Endothelial cell of umbilical vein (primary cell): Measurements from ENCODE around the gene LAMA5.

Source experiments
- EZH2 ChIP-seq: IDR thresholded peaks from 2 replicates; pipeline ENCODE4 v1.6.1; 2012; ENCODE audit warnings: borderline replicate concordance, low read depth, mild to moderate bottlenecking, moderate library complexity, low read length, inconsistent platforms; ENCODE audit not compliant: severe bottlenecking
- JUN ChIP-seq: IDR thresholded peaks from 2 replicates; pipeline ENCODE4 v1.6.1; 2011; ENCODE audit warnings: borderline replicate concordance, low read depth; ENCODE audit not compliant: insufficient read length, insufficient read depth
- POLR2A ChIP-seq: IDR thresholded peaks from 2 replicates; pipeline ENCODE4 v1.6.1; 2012; ENCODE audit warnings: low read depth, mild to moderate bottlenecking, control low read depth, low read length
- TF ChIP-seq, protein P1 (sequence below), 2 donors: IDR thresholded peaks; 1 replicate in 1 of 2; 2 replicates in 1 of 2; pipeline ENCODE4 v1.5.1; 2011; ENCODE audit warnings: low read length in 2 of 2, mild to moderate bottlenecking in 2 of 2, moderate library complexity in 2 of 2, control low read depth in 1 of 2, inconsistent platforms in 1 of 2, low read depth in 1 of 2; ENCODE audit not compliant: insufficient read depth in 1 of 2; ENCODE audit errors: extremely low read depth in 1 of 2

DNA sequence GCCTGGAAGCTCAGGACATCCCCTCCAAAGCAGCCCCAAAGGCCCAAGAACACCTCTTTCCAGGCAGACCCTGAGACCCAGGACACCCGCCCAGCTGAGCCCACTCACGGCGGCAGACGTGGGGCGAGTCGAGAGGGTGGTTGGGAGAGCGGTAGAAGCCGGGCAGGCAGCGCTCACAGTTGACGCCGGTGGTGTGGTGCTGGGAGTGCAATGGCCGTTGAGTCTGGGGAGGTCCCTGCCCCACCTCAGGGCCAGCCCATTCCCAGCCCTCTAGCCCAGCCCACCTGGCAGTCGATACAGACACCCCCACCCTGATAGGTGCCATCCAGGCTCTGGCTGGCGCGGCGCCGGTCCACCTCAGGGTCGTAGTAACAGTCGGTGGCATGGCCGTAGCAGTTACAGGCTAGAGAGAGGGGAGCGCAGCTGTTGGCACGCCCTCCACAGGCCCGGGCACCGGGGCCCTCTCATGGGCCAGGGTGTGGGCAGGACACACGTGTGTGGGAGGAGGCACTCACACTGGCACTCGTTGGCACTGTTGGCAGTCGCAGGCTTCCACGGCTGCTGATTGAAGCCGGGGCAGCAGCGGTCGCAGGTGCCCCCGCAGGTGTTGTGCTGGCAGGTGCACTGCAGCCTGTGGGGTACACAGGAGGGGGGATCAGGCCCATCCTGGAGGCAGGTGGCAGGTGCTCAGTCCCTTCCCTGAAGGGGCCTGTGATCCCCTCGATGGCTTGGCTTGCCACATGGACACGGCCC, 20.5 kb downstream of the LAMA5 start:
- TF ChIP-seq POLR2A (no peak), EZH2 (no peak), JUN (no peak)
- TF ChIP-seq, protein P1, sequence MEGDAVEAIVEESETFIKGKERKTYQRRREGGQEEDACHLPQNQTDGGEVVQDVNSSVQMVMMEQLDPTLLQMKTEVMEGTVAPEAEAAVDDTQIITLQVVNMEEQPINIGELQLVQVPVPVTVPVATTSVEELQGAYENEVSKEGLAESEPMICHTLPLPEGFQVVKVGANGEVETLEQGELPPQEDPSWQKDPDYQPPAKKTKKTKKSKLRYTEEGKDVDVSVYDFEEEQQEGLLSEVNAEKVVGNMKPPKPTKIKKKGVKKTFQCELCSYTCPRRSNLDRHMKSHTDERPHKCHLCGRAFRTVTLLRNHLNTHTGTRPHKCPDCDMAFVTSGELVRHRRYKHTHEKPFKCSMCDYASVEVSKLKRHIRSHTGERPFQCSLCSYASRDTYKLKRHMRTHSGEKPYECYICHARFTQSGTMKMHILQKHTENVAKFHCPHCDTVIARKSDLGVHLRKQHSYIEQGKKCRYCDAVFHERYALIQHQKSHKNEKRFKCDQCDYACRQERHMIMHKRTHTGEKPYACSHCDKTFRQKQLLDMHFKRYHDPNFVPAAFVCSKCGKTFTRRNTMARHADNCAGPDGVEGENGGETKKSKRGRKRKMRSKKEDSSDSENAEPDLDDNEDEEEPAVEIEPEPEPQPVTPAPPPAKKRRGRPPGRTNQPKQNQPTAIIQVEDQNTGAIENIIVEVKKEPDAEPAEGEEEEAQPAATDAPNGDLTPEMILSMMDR (IDR thresholded peaks at IDR 0.05; ENCODE audit: extremely low read depth in 1 of 2, insufficient read depth in 1 of 2, low read depth in 1 of 2, low read length in 2 of 2) = no peak
